ENCODE data around the gene MYO1C.
"Not testable (repeated sequence)": the region's sequence is repeated elsewhere in the genome, so short reads cannot be mapped to it uniquely, and the experiment has no call there.

Gene MYO1C

DNA sequence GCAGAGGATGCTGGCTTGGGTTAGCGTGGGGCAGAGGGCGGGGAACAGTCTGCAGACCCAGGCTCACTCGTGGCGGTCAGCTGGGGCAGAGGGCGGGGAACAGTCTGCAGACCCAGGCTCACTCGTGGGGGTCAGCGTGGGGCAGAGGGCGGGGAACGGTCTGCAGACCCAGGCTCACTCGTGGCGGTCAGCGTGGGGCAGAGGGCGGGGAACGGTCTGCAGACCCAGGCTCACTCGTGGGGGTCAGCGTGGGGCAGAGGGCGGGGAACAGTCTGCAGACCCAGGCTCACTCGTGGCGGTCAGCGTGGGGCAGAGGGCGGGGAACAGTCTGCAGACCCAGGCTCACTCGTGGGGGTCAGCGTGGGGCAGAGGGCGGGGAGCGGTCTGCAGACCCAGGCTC lies 16.2 kb upstream of the MYO1C start:
- DNase-seq, result not testable (repeated sequence)

DNA sequence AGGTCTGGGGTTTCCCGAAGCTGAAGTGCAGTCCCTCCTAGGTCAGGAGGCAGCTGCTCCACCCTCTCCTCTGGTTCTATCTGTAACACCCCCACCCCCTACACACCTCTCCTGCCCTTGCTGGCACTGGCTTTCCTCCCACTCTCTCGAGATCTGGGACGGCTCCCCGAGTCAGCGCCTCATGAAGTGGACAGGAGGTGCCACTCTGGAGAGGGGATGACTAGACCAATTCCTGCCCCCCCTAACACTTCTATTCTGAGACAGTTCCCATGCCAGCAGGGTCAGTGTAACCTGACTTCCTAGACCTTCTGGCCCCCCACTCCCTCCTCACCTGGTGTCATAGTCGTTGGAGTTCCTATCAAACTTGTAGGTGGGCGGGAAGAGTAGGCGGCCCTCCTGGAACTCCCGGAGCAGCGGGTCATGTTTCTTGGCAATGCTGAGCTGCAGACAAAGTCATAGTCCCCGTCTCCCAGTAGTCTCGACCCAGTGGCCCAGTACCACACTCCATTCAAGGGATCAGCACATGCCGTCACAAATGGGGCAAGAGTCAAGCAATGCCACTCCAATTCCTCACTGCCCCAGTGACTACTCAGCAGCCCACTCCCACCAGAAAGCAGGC lies 14.3 kb upstream of the MYO1C start:
- DNase-seq, result no peak

DNA sequence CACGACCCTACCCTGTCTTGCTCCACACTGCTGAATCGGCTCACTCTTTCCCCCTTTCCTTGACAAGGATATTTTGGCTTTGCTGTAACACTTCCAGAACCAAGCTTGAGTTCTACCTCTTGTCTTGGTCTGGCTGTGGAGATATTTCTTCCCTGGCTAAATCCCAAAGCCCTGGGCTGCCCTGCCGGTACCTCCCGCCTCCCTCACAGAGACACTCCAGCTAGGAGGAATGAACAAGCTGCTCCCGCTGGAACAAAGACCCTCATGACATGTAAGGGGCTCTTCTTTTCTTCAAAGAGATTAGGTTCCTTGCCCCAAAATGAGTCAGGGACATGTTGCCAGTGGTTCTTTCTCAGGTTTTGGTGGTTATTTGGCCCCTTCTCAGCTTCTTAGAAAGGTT lies 13.1 kb upstream of the MYO1C start:
- DNase-seq, result no peak

DNA sequence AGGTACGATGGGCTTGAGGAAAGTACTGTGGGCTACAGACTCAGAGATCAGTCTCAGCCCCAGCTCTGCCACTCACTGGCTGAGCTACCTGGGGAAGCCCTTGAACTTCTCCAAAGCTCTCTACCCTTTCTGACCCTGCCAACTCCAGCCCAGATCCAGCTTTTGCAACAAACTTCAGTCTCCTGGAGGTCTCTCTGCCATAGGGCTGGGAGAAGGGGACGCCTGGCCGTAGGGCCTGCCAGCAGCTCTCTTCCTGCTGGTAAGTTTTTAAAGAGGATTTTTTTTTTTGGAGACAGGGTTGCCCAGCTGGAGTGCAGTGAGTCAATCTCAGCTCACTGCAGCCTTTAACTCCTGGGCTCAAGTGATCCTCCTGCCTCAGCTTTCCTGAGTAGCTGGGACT lies 12.4 kb upstream of the MYO1C start:
- no peak for DNase-seq

DNA sequence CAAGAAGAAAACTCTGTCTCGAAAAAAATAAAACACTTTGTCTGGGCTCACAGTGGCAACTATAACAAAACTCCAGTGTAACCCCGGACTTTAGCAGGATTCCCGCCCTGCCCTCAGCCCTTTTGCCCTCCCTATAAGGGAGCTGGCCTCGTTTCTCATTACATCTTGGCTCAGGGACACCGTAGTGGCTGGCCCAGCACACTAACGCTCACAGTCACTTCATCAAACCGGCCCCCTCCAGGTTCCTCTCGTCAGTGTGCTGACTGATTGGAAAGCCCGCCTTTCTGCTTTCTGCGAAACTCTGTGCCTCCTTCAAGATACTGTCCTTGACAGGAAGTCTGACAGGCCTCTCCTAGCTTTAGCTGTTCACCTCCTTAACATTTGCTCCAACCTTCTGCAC lies 11.2 kb upstream of the MYO1C start:
- DNase-seq, result no peak

DNA sequence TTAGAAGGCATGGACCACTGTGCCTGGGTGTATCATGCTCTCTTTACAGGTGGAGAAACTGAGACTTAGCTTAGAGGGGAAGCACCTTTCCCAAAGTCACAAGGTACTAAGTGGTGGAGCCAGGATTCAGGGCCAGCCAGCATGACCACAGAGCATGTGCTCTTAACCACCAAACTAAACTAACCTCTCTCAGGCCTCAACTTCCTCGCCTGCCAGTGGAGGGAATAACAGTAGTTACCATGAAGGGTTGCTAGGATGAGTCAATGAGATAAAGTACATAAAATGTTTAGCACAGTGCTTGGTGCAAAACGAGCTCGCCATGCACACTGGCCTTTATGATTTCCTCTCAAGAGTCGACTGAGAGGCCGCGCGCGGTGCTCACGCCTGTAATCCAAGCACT lies 6.4 kb upstream of the MYO1C start:
- DNase-seq, result no peak

DNA sequence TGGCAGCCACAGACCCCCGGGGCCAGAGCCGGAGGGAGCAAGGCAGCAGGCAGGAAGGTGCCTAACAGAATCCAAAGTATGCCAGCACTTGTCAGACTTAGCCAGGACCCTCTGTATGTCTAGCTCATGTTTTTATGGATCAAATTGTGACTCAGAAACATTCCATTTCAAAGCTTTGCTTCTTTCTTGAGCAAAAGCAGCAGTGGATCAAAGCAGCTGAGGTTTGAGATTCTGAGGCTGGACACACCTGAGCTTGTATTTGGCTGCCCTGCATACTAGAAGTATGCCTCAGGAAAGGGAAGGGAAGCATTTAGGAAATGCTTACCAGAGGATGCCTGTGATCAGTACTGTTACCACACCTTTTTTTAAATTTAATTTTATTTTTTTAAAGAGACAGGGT lies 5.7 kb upstream of the MYO1C start:
- DNase-seq, result no peak

DNA sequence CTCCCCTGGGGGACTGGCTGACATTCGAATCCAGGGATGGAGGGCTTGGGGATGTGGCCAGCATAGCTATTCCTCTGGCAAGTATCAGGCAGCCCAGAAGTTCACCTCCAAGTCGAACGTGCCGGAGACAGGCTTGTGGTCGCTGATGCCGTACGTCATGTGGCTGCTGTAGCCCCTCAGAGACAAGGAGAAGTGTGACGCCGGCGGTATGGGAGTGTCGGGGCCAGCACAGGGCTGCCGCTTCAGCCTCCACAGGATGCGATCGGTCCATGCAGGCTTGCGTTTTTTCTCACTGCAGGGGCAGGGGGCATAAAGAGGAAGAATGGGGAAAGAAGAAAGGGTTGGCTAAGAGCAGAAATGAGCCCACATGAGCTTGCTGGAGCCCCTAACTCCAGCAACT lies 5.3 kb upstream of the MYO1C start:
- no peak for DNase-seq

DNA sequence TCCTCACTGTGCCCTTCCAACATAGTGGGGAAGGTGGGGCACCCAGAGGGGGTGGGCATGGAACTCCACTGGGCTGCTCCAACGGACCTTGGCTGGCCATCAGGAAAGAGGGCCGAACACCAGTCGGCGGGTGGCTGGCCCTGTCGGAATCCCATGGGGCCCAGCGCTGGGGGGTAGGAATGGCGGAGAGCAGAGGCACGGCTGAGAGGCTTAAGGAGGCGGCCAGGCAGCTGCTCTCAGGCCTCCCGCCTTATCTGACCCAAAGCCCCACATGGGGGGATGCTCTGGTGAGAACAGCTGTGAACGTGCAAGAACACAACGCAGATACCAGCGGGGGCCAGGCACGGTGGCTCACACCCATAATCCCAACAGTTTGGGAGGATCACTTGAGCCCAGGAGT lies 4.4 kb upstream of the MYO1C start:
- DNase-seq, result no peak

DNA sequence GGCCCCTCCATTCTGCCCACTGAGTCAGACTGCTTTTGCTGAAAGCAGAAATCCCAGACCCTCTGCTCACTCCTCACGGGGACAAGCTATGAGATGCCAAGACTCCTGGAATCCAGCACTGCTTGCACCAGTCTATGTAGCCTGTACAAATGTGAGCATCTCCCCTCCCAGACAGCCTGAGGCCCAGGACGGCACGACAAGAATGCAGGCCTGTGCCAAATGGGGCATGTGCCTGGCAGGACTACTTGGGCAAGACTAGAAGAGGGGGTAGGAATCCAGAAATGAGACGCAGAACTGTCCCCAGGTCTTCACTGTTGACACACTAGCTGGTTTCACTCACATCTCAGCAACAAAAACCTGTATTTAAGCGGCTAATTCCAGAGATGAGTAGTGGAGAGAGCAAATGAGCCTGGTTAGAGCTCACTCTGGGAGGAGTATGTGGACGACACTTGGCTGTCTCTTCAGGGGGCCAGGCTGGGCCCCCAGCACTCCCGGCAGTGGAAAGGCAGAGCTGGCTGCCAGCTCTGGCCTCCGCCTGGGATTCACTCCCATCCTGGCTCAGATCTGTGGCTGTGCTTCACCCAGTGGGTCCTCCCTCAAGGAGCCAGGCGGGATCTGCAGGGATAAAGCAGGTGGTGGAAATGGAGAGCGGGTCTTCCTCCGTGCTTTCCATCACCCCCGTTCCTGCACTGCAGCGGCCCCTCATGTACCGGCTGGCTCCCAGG lies 2.9 kb upstream of the MYO1C start:
- no peak for DNase-seq

DNA sequence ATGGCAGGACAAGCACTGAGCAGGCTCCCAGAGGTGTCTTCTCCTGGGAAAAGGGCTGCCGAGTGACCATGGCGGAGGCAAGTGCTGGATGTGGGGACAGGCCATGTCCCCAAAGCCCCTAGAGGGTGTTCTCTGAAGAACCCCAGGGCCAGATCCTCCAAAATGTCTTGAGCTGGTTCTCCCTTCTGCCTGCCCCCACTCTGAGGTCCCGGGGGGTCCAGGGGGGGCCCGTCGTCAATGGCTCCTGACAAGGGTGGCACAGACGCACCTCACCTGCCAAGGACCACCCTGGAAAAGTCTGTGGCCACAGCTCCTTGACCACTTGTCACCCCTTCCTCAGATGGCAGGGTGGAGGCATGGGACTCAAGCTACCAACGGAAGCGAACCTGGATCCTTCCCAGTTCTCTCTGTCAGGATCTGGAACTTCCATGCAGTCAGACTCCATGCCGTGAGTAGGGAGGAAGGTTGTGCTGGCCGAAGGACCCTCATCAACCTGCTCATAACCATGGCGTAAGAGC lies 2.3 kb upstream of the MYO1C start:
- no peak for DNase-seq

DNA sequence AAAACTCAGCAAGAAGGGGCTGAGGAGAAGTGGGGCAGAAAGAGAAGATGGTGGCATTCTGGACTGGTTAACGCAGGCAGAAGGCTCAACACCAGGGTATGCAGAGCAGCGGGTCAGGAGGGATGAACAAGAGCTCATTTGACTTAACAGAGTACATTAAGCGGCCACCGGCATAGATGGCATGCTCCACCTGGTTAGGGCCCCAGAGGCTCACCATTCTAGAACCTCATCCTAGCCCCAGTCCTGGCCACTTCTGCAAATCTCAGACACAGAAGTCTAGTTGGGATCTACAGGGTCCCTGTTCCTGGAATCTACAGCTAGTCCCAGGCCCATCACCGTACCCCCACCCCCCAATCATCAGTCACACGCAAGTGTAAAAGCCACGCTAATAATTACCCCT lies 1.7 kb upstream of the MYO1C start:
- no peak for DNase-seq

DNA sequence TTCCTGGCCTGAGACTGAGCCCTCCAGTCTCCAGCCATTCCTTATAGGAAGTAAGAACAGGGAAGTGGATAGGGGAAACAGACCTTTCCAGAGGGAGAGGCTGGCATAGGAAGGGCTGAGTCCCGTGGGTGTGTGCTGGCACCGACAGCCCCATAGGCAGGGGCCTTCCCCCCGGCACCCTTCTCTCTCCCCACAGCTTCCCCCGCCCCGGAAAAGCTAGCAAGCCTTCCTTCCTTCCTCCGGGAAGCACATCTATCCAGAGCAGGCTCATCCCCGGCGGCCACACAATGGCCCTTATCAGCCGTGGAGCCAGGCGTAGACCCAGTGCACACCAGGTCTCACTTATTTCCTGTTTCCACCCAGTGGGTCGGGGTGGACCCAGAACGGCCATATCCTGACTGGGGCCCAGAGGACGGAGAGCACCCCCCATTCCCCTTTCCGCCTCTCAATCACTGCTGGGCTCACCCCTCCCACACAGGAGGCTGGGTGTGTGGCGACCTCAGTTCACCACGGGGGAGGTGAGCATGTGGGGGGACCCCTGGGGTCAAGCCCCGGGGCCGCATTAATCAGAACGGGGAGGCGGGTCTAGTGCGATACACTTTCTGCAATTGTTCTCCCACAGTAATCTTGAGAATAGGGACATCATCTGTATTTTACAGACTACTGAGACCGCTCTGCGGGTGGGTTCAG lies 950 bp upstream of the MYO1C start:
- no peak for DNase-seq

DNA sequence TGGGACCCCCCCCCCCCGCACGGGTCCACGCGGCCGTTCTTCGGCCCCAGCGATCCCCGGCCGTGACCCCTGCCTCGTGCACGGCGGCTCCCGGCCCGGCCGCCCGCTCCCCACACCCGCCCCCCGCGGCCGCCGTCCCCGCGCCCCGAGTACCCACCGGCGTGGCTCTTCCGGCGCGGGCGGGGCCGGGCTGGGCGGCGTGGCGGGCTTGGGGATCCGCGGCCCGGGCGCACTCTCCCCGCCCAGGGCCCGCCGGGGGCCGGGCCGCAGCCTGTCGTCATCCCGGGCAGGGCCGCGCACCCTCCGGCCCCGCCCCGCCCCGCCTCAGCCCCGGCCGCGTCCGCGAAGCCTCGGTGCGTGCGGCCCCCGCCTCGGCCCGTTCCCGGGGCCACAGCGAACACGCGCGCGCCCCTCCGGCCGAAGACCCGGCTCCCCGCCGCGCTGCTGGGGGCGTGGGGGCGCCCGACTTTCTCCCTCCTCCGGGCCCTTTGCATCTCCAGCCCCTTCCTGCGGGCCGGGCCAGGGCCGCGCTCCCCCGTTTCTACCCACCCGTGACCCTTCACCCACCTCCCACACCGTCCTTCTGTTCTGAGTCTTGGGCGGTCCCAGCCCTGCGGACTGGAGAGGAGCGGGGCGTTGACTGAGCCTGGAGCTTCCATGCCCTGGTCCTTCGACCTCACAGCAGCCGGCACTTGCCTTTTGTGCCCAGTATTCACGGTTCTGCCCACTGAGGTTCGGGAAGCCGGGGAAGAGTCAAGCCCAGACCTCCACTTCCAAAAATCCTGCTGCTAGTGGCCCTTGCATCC lies 840 bp downstream of the MYO1C start:
- DNase-seq, result no peak

DNA sequence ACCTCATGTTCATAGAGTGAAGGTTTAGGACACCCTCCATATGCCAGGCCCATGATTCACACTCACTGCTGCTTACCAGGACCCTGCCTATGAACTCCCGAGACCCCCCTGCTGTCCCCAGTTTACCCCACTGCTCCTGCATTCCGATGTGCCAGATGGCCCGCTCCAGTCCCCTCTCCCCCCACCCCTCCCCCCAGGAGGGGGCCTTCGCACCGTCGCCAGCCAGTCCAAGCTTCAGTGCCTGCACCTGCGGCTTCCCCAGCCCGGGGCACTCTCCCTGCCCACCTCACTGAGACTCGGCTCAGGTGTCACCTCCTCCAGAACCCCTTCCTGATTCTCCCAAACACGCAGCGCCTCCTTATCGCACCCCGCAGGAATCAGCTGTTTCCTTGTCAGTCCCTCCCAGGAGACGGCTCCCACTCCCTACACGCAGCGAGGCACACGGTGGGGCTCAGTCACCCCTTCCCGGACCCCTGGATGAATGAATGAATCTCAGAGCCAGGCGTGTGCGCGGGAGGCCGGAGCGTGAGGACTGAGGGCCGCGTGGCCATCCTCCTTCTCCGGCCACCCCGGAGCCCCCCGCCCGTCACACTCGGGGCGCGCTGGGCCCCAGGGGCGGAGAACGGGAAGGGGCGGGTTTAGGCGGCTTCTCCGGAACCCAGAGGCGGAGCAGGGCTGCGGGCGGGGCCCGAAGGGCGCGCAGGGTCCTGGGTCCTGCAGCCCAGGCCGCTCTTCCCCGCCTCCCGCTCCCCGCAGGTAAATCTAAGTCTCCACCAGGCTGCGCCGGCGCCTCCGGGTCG lies 1.6 kb downstream of the MYO1C start:
- DNase-seq, result peak; percentile 84

DNA sequence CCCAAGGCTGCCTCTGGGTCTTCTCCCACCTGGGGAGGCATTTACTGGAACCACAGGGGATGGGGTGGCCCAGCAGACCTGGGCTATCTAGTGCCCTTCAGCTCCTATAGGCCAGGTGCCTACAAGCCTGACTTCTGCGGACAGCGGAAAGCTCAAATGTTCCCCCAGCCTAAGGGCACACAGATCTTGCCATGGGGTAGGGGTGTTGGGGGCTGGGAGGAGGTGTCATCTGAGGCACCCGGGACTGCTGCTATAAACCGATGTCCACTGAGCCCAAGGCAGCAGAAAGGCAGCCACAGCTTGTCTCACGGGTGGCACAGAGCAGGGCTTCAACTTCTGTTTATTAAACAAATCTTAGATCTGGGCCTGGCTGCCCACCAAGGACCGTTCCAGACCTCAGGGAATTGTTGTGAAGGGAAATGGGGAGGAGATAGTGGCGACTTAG lies 3.6 kb downstream of the MYO1C start:
- DNase-seq, result no peak

DNA sequence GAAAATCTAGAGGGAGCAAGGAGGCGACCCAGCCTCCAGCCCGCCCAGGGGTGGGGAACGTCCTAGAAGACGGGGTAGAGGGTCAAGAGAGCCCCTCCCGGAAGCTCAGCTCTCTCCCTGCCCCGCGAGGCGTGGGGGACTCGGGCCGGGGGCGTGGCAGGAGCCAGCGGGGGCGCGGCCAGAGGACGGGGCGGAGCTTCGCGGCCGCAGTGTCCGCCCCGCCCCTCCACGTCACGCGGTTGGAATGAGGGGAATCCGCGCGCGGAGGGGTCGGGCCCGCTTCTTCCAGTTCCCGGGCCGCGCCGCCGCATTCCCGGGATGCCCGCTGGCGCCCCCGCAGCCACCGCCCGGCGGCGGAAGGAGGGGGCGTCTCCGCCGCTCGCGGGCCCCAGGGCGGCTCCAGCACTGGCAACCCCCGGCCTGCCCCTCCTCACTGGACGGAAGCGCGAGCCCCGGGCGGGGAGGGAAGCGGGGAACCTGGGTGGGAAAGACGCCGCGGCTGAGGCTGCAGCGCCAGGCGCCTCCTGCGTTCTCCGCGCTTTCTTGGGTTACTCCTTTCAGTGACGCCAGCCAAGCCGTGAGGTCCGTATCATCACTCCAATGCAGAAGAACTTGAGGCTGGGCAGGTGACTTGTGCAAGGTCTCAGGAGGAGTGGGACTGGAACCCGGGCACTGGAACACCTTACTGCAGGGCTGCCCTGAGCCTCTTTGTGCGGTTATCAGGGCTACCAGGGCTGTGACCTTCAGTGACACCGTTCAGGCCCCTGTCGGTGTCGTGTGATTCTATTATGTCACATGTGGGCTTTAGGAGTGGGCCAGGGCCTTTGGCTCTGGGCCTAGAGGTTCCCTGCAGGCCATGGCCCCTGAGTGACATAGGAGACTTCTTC lies 4.3 kb downstream of the MYO1C start:
- DNase-seq, result peak; percentile 65

DNA sequence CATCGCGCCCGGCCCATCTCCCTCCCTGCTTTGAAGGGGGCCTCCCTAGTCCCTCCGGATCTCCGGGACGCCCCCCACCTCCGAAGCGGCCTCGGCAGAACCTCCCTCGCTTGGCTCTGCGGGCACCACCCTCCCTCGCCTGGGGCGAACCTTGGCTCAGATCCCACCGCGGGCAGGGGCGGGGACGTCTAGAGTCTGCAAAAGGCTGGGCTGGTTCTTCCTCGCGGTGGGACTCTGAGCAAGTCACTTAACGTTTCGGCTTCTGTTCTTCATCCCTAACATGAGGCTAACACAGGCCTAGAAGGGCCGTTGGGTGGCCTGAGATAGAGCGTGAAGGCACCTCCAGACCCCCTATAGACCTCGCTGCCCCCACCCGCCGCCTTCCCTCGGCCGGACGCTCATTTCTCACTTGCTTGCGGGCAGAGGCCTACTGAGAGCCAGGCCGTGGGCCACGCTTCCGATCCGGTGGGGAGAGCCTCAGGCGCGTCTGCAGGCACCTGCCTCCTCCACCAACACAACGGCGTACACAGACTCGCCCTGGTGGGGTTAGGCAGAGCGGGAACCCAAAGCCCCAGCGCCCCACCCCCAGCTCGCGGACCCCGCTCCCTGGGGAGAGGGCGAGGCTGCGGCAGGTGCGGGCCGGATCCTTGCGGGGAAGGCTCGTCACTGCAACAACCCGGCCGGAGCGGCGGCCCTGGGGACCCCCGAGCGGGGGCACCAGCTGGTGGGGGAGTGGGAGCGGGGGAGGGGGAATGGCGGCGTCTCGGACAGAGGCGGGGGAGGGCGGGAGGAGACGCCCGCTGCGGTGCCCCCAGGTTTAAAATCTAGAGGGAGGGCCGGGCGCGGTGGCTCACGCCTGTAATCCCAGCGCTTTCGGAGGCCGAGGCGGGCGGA lies 5.4 kb downstream of the MYO1C start:
- peak; percentile 85 for DNase-seq

DNA sequence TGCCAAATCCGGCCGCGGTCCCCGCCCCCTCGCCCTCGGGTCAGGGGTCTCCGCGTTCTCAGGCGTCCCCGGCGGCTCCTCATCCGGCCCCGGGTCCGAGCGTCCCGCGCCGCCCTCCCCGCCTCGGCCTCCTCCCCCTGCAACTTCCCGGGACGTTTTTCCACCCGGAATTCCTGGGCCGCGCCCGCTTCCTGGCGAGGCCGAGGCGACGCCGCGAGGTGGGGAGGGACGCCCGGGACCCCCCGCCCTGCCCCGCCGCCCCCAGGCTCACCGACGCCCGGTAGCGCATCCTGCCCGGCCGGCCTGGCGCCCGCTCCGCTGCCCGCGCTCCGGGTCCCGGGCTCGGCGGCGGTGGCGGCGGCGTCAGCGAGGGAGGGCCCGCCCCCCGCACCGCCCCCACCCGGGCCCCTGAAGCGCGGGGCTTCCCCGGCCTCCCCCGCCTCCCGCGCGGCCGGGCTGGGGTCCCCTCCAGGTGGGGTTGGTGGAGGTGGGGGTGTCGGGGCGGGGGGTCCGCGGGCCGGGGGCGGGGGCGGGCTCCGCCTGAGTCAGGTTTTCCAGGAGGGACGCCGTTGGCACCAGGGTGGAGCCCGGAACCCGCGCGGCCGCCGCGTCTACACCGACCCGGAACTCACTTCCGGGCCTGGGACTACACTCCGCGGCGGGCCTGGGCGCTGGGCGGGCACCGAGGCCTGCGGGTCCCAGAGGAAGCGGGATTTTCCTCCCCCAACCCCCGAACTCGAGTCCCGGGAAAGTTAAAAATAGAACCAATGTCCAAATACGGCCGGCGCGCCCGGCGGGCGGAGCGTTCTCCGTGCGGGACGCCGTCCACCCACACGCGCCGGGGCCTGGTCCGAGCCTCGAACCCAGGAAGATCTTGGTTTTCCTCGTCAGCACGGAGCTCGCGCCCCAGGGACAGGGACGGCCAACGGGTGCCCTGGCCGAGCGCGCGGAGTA lies 6.8 kb downstream of the MYO1C start:
- DNase-seq, result peak; percentile 33

Measured in NCI-H2171 treated with DMSO at 0.1 percent for 48 hours (cell line).